Endodermal cell (in vitro differentiated cells): ENCODE data around the gene KASH5. TPM values are rescaled to one million over a fixed set of nuclear protein-coding genes. Genes with fewer than 3 reads are reported as not detected.

Experiments
- DNase-seq: peaks from one replicate; pipeline ENCODE4 v3.0.0-alpha.2; 2017
- H3K27ac ChIP-seq: 2 replicates; pipeline ENCODE4 v1.5.1; 2013; ENCODE audit warnings: mild to moderate bottlenecking, low read depth, low read length, moderate library complexity
- H3K27me3 ChIP-seq: 2 replicates; pipeline ENCODE4 v1.6.1; 2013; ENCODE audit warnings: mild to moderate bottlenecking, low read length, moderate library complexity; ENCODE audit not compliant: insufficient read depth, control insufficient read depth, poor library complexity, severe bottlenecking
- H3K36me3 ChIP-seq: 2 replicates; pipeline ENCODE4 v1.7.0; 2013; ENCODE audit warnings: mild to moderate bottlenecking, low read length, moderate library complexity; ENCODE audit not compliant: control insufficient read depth, insufficient read depth
- H3K4me1 ChIP-seq: one replicate; pipeline ENCODE4 v1.7.0; 2013; ENCODE audit warnings: low read length; ENCODE audit not compliant: control insufficient read depth, insufficient read depth
- H3K4me3 ChIP-seq: 2 replicates; pipeline ENCODE4 v1.5.1; 2013; ENCODE audit warnings: mild to moderate bottlenecking, low read length, moderate library complexity
- H3K9ac ChIP-seq: 2 replicates; pipeline ENCODE4 v1.6.1; 2013; ENCODE audit warnings: mild to moderate bottlenecking, low read length, moderate library complexity; ENCODE audit not compliant: poor library complexity, severe bottlenecking; ENCODE audit errors: extremely low read depth
- H3K9me3 ChIP-seq: 2 replicates; pipeline ENCODE4 v1.6.1; 2013; ENCODE audit warnings: mild to moderate bottlenecking, low read length, moderate library complexity; ENCODE audit not compliant: control insufficient read depth
- H3K27ac Mint-ChIP-seq: 2 replicates; pipeline ENCODE4 v1.8.0; 2020; ENCODE audit warnings: mixed read lengths
- H3K27me3 Mint-ChIP-seq: 2 replicates; pipeline ENCODE4 v1.8.0; 2021; ENCODE audit warnings: mild to moderate bottlenecking, mixed read lengths; ENCODE audit not compliant: insufficient read depth
- H3K36me3 Mint-ChIP-seq: 2 replicates; pipeline ENCODE4 v1.8.0; 2020; ENCODE audit warnings: low read depth, mixed read lengths
- H3K4me1 Mint-ChIP-seq: 2 replicates; pipeline ENCODE4 v1.8.0; 2020; ENCODE audit warnings: mixed read lengths
- H3K4me3 Mint-ChIP-seq: 2 replicates; pipeline ENCODE4 v1.8.0; 2020; ENCODE audit warnings: mild to moderate bottlenecking, moderate library complexity, mixed read lengths
- H3K9me3 Mint-ChIP-seq: 2 replicates; pipeline ENCODE4 v1.8.0; 2020; ENCODE audit warnings: mild to moderate bottlenecking, mixed read lengths
- WGBS, 2 experiments: methylation state at CpG; one replicate each; pipeline versions ENCODE4 v1.1.5 to v1.1.7; 2013; ENCODE audit warnings: missing lambda C conversion rate in 2 of 2, mixed read lengths in 1 of 2; ENCODE audit not compliant: insufficient coverage in 1 of 2, insufficient read length in 1 of 2; 5-methylcytosine and 5-hydroxymethylcytosine counted together
- total RNA-seq, 2 donors: library from RNA; stranded (reverse); fragmentation: NEBNext Ultra II Directional in 1 of 2; extraction: Animal tissue kit (Norgen Biotek cat#: 25700) in 1 of 2; gene quantifications; 2 replicates in 1 of 2; 3 replicates in 1 of 2; pipeline ENCODE4 v1.2.1, GENCODE V29; 2021
- TF ChIP-seq, protein P1 (sequence below): fragments of 200-600 bp; sonication (generic); conservative IDR thresholded peaks from 2 replicates; pipeline ENCODE4 v1.5.0; 2021; ENCODE audit warnings: antibody characterized with exemption, mild to moderate bottlenecking

Gene KASH5
- total RNA-seq, 2 donors from 2014 or later: 0.13 TPM; not detected in 1

GRCh38 chr19:49347191-49347590 lies 40.9 kb upstream of the KASH5 start:
- no peaks in the 10 kb centered on the region for H3K27me3 Mint-ChIP-seq
- TF ChIP-seq, protein P1, sequence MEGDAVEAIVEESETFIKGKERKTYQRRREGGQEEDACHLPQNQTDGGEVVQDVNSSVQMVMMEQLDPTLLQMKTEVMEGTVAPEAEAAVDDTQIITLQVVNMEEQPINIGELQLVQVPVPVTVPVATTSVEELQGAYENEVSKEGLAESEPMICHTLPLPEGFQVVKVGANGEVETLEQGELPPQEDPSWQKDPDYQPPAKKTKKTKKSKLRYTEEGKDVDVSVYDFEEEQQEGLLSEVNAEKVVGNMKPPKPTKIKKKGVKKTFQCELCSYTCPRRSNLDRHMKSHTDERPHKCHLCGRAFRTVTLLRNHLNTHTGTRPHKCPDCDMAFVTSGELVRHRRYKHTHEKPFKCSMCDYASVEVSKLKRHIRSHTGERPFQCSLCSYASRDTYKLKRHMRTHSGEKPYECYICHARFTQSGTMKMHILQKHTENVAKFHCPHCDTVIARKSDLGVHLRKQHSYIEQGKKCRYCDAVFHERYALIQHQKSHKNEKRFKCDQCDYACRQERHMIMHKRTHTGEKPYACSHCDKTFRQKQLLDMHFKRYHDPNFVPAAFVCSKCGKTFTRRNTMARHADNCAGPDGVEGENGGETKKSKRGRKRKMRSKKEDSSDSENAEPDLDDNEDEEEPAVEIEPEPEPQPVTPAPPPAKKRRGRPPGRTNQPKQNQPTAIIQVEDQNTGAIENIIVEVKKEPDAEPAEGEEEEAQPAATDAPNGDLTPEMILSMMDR: no peak
- H3K27ac Mint-ChIP-seq: no peak overlapping the region
- H3K4me1 Mint-ChIP-seq: no peaks in the 10 kb centered on the region
- DNase-seq: no peak
- H3K27ac ChIP-seq: no peak overlapping the region
- peaks cover 97% of the 10 kb centered on the region for H3K36me3 ChIP-seq
- H3K9ac ChIP-seq: no peak overlapping the region
- no peak overlapping the region for H3K4me3 ChIP-seq
- H3K36me3 Mint-ChIP-seq: peaks cover 93% of the 10 kb centered on the region
- no peaks in the 10 kb centered on the region for H3K27me3 ChIP-seq
- no peaks in the 10 kb centered on the region for H3K4me1 ChIP-seq
- no peak overlapping the region for H3K4me3 Mint-ChIP-seq
- H3K9me3 Mint-ChIP-seq: no peaks in the 10 kb centered on the region
- H3K9me3 ChIP-seq: peaks cover 6% of the 10 kb centered on the region
- WGBS, 2 experiments: 93 to 95% methylated on average over 9 to 15 of the region's 15 CpGs

- H3K27me3 ChIP-seq: no peaks in the 10 kb centered on the region
- no peaks in the 10 kb centered on the region for H3K9me3 Mint-ChIP-seq
- no peaks in the 10 kb centered on the region for H3K4me1 ChIP-seq
- peak overlapping the region; percentile 81 for H3K27ac Mint-ChIP-seq
- peak; percentile 86 for DNase-seq
- peaks cover 94% of the 10 kb centered on the region for H3K36me3 ChIP-seq
- TF ChIP-seq, protein P1: peak; percentile 52
- peaks cover 92% of the 10 kb centered on the region for H3K36me3 Mint-ChIP-seq
- H3K4me3 Mint-ChIP-seq: no peak overlapping the region
- peaks cover 6% of the 10 kb centered on the region for H3K9me3 ChIP-seq
- no peak overlapping the region for H3K4me3 ChIP-seq
- H3K4me1 Mint-ChIP-seq: no peaks in the 10 kb centered on the region
- no peak overlapping the region for H3K9ac ChIP-seq
- H3K27me3 Mint-ChIP-seq: no peaks in the 10 kb centered on the region
- WGBS, 2 experiments: 78 to 97% methylated on average over 3 of the region's 3 CpGs
- H3K27ac ChIP-seq: no peak overlapping the region
These were observed 40.2 kb upstream of the KASH5 start for GRCh38 chr19:49347835-49348234.

- Histone ChIP-seq H3K4me1 (no peaks in the 10 kb centered on the region), H3K27ac (no peak overlapping the region), H3K9me3 (peaks cover 6% of the 10 kb centered on the region), H3K36me3 (peaks cover 93% of the 10 kb centered on the region), H3K4me3 (no peak overlapping the region), H3K9ac (no peak overlapping the region), H3K27me3 (no peaks in the 10 kb centered on the region)
- WGBS, 2 experiments: 93 to 100% methylated on average over 3 to 10 of the region's 12 CpGs
- H3K9me3 Mint-ChIP-seq: no peaks in the 10 kb centered on the region
- DNase-seq: no peak
- no peak overlapping the region for H3K4me3 Mint-ChIP-seq
- TF ChIP-seq, protein P1: no peak
- H3K27ac Mint-ChIP-seq: peak overlapping the region; percentile 81
- no peaks in the 10 kb centered on the region for H3K27me3 Mint-ChIP-seq
- no peaks in the 10 kb centered on the region for H3K4me1 Mint-ChIP-seq
- peaks cover 92% of the 10 kb centered on the region for H3K36me3 Mint-ChIP-seq
These were observed 39.5 kb upstream of the KASH5 start for GRCh38 chr19:49348305-49349189.
